Panc1 (cell line): Measurements from ENCODE around the gene SLC22A23. TPM values are rescaled to one million over a fixed set of nuclear protein-coding genes. Genes with fewer than 3 reads are reported as not detected.

Source experiments
- ATAC-seq: fragments of 200-7000 bp; cut with Tn5 transposase; 2 replicates; pipeline ENCODE4 v1.9.1; 2020; ENCODE audit warnings: mild to moderate bottlenecking, moderate library complexity
- BruUV-seq: library from RNA; stranded (reverse); fragments of 400-500 nt; replicated peaks from 2 replicates; lab custom pipeline; 2021; lab: Mats Ljungman, UMichigan
- CTCF ChIA-PET: fragments of 300-600 bp; sonication (Branson Sonifier 250); formaldehyde crosslinking; loops from one replicate; lab custom pipeline; 2022; ENCODE audit warnings: antibody characterized with exemption; lab: Charles Lee
- POLR2A ChIA-PET: fragments of 300-600 bp; sonication (Branson Sonifier 250); formaldehyde crosslinking; loops from one replicate; lab custom pipeline; 2022; ENCODE audit warnings: antibody characterized with exemption; lab: Charles Lee
- DNase-seq: peaks from one replicate; pipeline ENCODE4 v3.0.0-alpha.2; 2010; ENCODE audit warnings: low read depth, low spot score
- H3K27ac ChIP-seq: 2 replicates; pipeline ENCODE4 v1.5.1; 2011; ENCODE audit warnings: mild to moderate bottlenecking, low read length, inconsistent platforms
- H3K27me3 ChIP-seq: fragments of 200-500 bp; sonication (Bioruptor generic); 2 replicates; pipeline ENCODE4 v1.6.0; 2014; ENCODE audit warnings: low read length, inconsistent platforms; ENCODE audit not compliant: control insufficient read depth, insufficient read depth
- H3K36me3 ChIP-seq: fragments of 200-500 bp; sonication (Bioruptor generic); 2 replicates; pipeline ENCODE4 v1.5.1; 2014; ENCODE audit warnings: inconsistent platforms, mild to moderate bottlenecking, low read length, moderate library complexity; ENCODE audit not compliant: control insufficient read depth, insufficient read depth
- H3K4me1 ChIP-seq: 2 replicates; pipeline ENCODE4 v1.5.1; 2011; ENCODE audit warnings: inconsistent platforms, mild to moderate bottlenecking, low read length, moderate library complexity; ENCODE audit not compliant: control insufficient read depth, insufficient read depth
- H3K4me3 ChIP-seq, 2 experiments: 2 replicates each; pipeline ENCODE4 v1.5.1; 2011 to 2012; ENCODE audit warnings: low read depth in 2 of 2, low read length in 2 of 2, mild to moderate bottlenecking in 2 of 2, inconsistent platforms in 1 of 2, moderate library complexity in 1 of 2
- H3K9me3 ChIP-seq: fragments of 200-500 bp; sonication (Bioruptor generic); 2 replicates; pipeline ENCODE4 v1.5.1; 2014; ENCODE audit warnings: low read depth, mild to moderate bottlenecking, inconsistent platforms, low read length, moderate library complexity; ENCODE audit not compliant: control insufficient read depth, insufficient read depth
- CTCF ChIP-seq: fragments of 450-650 bp; IDR thresholded peaks from 2 replicates; pipeline ENCODE4 v1.5.1; 2017; ENCODE audit warnings: mild to moderate bottlenecking
- POLR2AphosphoS5 ChIP-seq: IDR thresholded peaks from 2 replicates; pipeline ENCODE4 v1.6.1; 2012; ENCODE audit warnings: mild to moderate bottlenecking, low read depth, low read length, moderate library complexity
- SIN3A ChIP-seq: IDR thresholded peaks from 2 replicates; pipeline ENCODE4 v1.6.1; 2012; ENCODE audit warnings: low read depth, mild to moderate bottlenecking, low read length, moderate library complexity, borderline replicate concordance; ENCODE audit not compliant: insufficient read depth
- TCF7L2 ChIP-seq: IDR thresholded peaks from 2 replicates; pipeline ENCODE4 v1.6.1; 2011; ENCODE audit warnings: mild to moderate bottlenecking, low read depth, low read length, inconsistent platforms
- in situ Hi-C: cut with HindIII; loops from 2 replicates; pipeline ENCODE4 v1.10.0; 2016; ENCODE audit warnings: low sequenced_read_pairs, low pct_unique_long_range_greater_than_20kb
- intact Hi-C: fragments of 100-400 bp; cut with micrococcal nuclease; formaldehyde crosslinking; loops from one replicate; pipeline ENCODE4 v1.10.0; 2022; ENCODE audit not compliant: unreplicated experiment
- total RNA-seq: library from RNA; stranded (reverse); gene quantifications from one replicate; pipeline ENCODE4 v1.2.1, GENCODE V29; 2021; ENCODE audit not compliant: unreplicated experiment
- TF ChIP-seq, protein P1 (sequence below), 2 experiments: IDR thresholded peaks; 2 replicates each; pipeline ENCODE4 v1.6.1; 2011 to 2012; ENCODE audit warnings: low read depth in 2 of 2, control low read depth in 1 of 2, low read length in 1 of 2, mild to moderate bottlenecking in 1 of 2, moderate library complexity in 1 of 2; ENCODE audit not compliant: insufficient read depth in 1 of 2

The SLC22A23 gene
- total RNA-seq, 1 experiment from 2014 or later: 4.5 TPM

DNA sequence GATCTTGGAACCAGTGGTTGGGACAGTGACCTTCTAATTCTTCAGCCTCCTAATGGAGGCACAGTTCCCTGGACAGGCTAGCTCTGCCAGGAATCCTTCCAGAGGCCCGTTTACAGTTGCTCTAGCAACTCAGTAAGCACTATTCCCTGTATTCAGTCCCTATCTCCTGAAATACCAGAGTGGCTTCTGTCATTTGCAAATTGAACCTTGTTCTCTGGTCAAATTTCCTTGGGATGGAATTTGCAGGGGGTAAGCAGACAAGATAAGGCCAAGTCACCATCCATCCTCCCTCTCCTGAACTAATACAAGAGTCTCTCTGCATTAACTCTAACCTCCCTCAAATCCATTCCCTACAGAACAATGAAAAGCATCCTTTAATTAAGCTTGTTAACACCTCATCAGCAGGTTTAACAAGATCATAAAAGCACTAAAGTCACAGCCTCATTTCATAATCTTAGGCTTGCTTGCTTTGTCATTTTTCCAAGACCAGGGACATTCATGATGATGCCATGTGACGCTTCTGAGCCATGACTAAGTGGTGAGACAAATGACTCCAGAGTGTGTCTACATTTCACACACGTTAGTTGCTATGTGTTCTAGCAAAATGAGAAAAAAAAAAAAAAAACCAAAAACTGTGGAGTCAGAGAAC lies 37.1 kb downstream of the SLC22A23 start:
- intact Hi-C loops: no loop called here
- ChIA-PET CTCF (no interaction called here), POLR2A (interaction anchor here (0.6 kb wide), 1 partner anchor 36 kb away, joined by 3 read pairs; no protein-coding TSS in a partner anchor)
- Histone ChIP-seq H3K36me3 (no peaks in the 10 kb centered on the region), H3K9me3 (no peaks in the 10 kb centered on the region), H3K4me1 (no peaks in the 10 kb centered on the region), H3K27ac (no peak overlapping the region), H3K4me3 (no peak overlapping the region), H3K27me3 (peaks cover 6% of the 10 kb centered on the region; the same call in 1 of the 2 replicates)
- no peak for ATAC-seq
- TF ChIP-seq, protein P1, sequence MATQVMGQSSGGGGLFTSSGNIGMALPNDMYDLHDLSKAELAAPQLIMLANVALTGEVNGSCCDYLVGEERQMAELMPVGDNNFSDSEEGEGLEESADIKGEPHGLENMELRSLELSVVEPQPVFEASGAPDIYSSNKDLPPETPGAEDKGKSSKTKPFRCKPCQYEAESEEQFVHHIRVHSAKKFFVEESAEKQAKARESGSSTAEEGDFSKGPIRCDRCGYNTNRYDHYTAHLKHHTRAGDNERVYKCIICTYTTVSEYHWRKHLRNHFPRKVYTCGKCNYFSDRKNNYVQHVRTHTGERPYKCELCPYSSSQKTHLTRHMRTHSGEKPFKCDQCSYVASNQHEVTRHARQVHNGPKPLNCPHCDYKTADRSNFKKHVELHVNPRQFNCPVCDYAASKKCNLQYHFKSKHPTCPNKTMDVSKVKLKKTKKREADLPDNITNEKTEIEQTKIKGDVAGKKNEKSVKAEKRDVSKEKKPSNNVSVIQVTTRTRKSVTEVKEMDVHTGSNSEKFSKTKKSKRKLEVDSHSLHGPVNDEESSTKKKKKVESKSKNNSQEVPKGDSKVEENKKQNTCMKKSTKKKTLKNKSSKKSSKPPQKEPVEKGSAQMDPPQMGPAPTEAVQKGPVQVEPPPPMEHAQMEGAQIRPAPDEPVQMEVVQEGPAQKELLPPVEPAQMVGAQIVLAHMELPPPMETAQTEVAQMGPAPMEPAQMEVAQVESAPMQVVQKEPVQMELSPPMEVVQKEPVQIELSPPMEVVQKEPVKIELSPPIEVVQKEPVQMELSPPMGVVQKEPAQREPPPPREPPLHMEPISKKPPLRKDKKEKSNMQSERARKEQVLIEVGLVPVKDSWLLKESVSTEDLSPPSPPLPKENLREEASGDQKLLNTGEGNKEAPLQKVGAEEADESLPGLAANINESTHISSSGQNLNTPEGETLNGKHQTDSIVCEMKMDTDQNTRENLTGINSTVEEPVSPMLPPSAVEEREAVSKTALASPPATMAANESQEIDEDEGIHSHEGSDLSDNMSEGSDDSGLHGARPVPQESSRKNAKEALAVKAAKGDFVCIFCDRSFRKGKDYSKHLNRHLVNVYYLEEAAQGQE (IDR thresholded peaks at IDR 0.05; ENCODE audit: insufficient read depth in 1 of 2, low read depth in 2 of 2, low read length in 1 of 2): no peak
- no peak for TF ChIP-seq CTCF
- TF ChIP-seq SIN3A: no peak
- no peak for TF ChIP-seq TCF7L2
- TF ChIP-seq POLR2AphosphoS5: no peak
- in situ Hi-C loops: no loop called here
- DNase-seq: no peak
- no TSS peak for BruUV-seq

- in situ Hi-C loops: no loop called here
- ChIA-PET CTCF (no interaction called here), POLR2A (no interaction called here)
- no peaks in the 10 kb centered on the region for H3K36me3 ChIP-seq
- peaks cover 6% of the 10 kb centered on the region; the same call in 1 of the 2 replicates for H3K27me3 ChIP-seq
- no peaks in the 10 kb centered on the region for H3K9me3 ChIP-seq
- no peak overlapping the region for H3K4me3 ChIP-seq
- ATAC-seq (no peak), DNase-seq (no peak)
- intact Hi-C loops: no loop called here
- no peaks in the 10 kb centered on the region for H3K4me1 ChIP-seq
- H3K27ac ChIP-seq: no peak overlapping the region
- BruUV-seq: no TSS peak
- TF ChIP-seq, protein P1 (IDR thresholded peaks at IDR 0.05; ENCODE audit: insufficient read depth in 1 of 2, low read depth in 2 of 2, low read length in 1 of 2): no peak
- no peak for TF ChIP-seq CTCF
- no peak for TF ChIP-seq POLR2AphosphoS5
- no peak for TF ChIP-seq TCF7L2
- TF ChIP-seq SIN3A: no peak
Measured at GRCh38 chr6:3418496-3419060, 38.3 kb downstream of the SLC22A23 start.
